Mucosa of descending colon (tissue), 3 donors: ENCODE results near the gene RHBDL3. TPM values are rescaled to one million over a fixed set of nuclear protein-coding genes. Genes with fewer than 3 reads are reported as not detected.

Experiments used
- ATAC-seq: fragments of 200-7000 bp; cut with Tn5 transposase; one replicate; pipeline ENCODE4 v1.9.1; 2020; ENCODE audit warnings: mild to moderate bottlenecking, moderate library complexity
- DNase-seq, 3 donors: peaks; one replicate each; pipeline ENCODE4 v3.0.0-alpha.2; 2020
- H3K36me3 ChIP-seq: fragments of 200-600 bp; one replicate; pipeline ENCODE4 v1.8.0; 2021; ENCODE audit warnings: low read depth, mild to moderate bottlenecking
- H3K4me1 ChIP-seq: fragments of 200-600 bp; one replicate; pipeline ENCODE4 v1.8.0; 2021; ENCODE audit warnings: low read depth, mild to moderate bottlenecking
- H3K4me3 ChIP-seq: fragments of 200-600 bp; one replicate; pipeline ENCODE4 v1.8.0; 2021; ENCODE audit warnings: mild to moderate bottlenecking
- H3K9me3 ChIP-seq: fragments of 200-600 bp; one replicate; pipeline ENCODE4 v1.8.0; 2021; ENCODE audit warnings: mild to moderate bottlenecking
- CTCF ChIP-seq: fragments of 200-600 bp; IDR thresholded peaks from one replicate; pipeline ENCODE4 v1.8.0; 2022; ENCODE audit warnings: antibody characterized with exemption, mild to moderate bottlenecking
- intact Hi-C, 2 donors: fragments of 100-400 bp; cut with DNase I in 1 of 2; cut with micrococcal nuclease in 1 of 2; formaldehyde crosslinking; loops; one replicate each; pipeline versions ENCODE4 v1.11.0 to v1.11.1; 2022; cut with DNase I, micrococcal nuclease
- total RNA-seq, 3 donors: library from RNA; stranded (reverse); fragmentation: NEBNext Ultra II Directional in 2 of 3; extraction: Animal tissue kit (Norgen Biotek cat#: 25700) in 2 of 3; gene quantifications; one replicate each; pipeline versions ENCODE4 v1.2.1 to v1.2.4, GENCODE V29; 2021 to 2023
- donor health status: DM: no; HTN: no; CAD: no; lungs with moderate emphysema.
- donor health status: DM: no; HTN: no; CAD: no.
- donor health status: DM: no; HTN: yes; CAD: no.

RHBDL3 gene
- total RNA-seq, 3 donors from 2014 or later: 0.52 to 2.3 (median 1.3) TPM

- no peak overlapping the region for H3K4me3 ChIP-seq
- intact Hi-C loops: no loop called here
- no peaks in the 10 kb centered on the region for H3K36me3 ChIP-seq
- no peak for TF ChIP-seq CTCF
- no peaks in the 10 kb centered on the region for H3K4me1 ChIP-seq
- no peaks in the 10 kb centered on the region for H3K9me3 ChIP-seq
- DNase-seq (no peak), ATAC-seq (no peak)
Observed at GRCh38 chr17:32285746-32286517, 20.3 kb downstream of the RHBDL3 start.

- no peak for DNase-seq
- intact Hi-C loops: no loop called here
- no peak for TF ChIP-seq CTCF
- Histone ChIP-seq H3K9me3 (no peaks in the 10 kb centered on the region), H3K36me3 (no peaks in the 10 kb centered on the region), H3K4me3 (no peak overlapping the region), H3K4me1 (no peaks in the 10 kb centered on the region)
- no peak for ATAC-seq
Observed at GRCh38 chr17:32286518-32286900, 20.9 kb downstream of the RHBDL3 start.

- no peaks in the 10 kb centered on the region for H3K4me1 ChIP-seq
- H3K4me3 ChIP-seq: no peak overlapping the region
- no peaks in the 10 kb centered on the region for H3K9me3 ChIP-seq
- TF ChIP-seq CTCF: no peak
- no peak for DNase-seq
- intact Hi-C loops: no loop called here
- ATAC-seq: no peak
- no peaks in the 10 kb centered on the region for H3K36me3 ChIP-seq
Observed at GRCh38 chr17:32287804-32288511, 22.3 kb downstream of the RHBDL3 start.

- Histone ChIP-seq H3K4me1 (no peaks in the 10 kb centered on the region), H3K36me3 (no peaks in the 10 kb centered on the region), H3K4me3 (no peak overlapping the region), H3K9me3 (no peaks in the 10 kb centered on the region)
- no peak for TF ChIP-seq CTCF
- ATAC-seq: no peak
- DNase-seq: no peak
- intact Hi-C loops: no loop called here
Observed at GRCh38 chr17:32288615-32289014, 23.0 kb downstream of the RHBDL3 start.

- DNase-seq: no peak
Observed at GRCh38 chr17:32289471-32290070, 23.9 kb downstream of the RHBDL3 start.

More at GRCh38 chr17:32289471-32290070, 23.9 kb downstream of the RHBDL3 start:
- no peak for TF ChIP-seq CTCF
- no peak for ATAC-seq
- H3K4me3 ChIP-seq: no peak overlapping the region
- intact Hi-C loops: no loop called here
- no peaks in the 10 kb centered on the region for H3K36me3 ChIP-seq
- H3K9me3 ChIP-seq: no peaks in the 10 kb centered on the region
- no peaks in the 10 kb centered on the region for H3K4me1 ChIP-seq
